Measurements from ENCODE around the gene GAST.
"Not testable (repeated sequence)": the region's sequence is repeated elsewhere in the genome, so short reads cannot be mapped to it uniquely, and the experiment has no call there.

Gene GAST

DNA sequence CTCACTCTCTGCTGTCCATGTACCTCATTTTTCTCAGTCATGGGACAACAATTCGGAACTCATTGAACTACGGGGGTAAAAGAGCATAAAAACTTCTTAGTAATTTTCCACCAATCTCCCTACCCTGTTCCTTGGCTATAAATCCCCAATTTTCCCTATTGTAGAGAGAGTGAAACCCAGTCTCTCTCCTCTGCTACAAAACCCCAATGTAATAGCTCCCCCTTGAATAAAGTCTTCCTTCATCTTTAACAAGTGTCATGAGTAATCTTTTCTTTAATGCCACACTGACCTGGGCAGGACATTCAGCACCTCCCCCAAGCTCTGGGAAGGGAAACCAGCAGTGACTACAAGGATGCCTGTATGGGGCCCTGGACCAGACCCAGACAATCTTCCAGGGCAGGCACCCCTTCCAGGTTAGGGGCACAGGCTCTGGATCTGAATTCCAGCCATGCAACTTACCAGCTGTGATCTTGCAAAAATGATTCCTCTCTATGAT, 33.7 kb upstream of the GAST start:
- TF ChIP-seq ZNF274 (IDR thresholded peaks at IDR 0.05; ENCODE audit: low read depth, low read length): no peak
- H3K4me3 ChIP-seq (ENCODE audit: low read length): peak overlapping the region; percentile 45; the same call in 1 of the 2 replicates

DNA sequence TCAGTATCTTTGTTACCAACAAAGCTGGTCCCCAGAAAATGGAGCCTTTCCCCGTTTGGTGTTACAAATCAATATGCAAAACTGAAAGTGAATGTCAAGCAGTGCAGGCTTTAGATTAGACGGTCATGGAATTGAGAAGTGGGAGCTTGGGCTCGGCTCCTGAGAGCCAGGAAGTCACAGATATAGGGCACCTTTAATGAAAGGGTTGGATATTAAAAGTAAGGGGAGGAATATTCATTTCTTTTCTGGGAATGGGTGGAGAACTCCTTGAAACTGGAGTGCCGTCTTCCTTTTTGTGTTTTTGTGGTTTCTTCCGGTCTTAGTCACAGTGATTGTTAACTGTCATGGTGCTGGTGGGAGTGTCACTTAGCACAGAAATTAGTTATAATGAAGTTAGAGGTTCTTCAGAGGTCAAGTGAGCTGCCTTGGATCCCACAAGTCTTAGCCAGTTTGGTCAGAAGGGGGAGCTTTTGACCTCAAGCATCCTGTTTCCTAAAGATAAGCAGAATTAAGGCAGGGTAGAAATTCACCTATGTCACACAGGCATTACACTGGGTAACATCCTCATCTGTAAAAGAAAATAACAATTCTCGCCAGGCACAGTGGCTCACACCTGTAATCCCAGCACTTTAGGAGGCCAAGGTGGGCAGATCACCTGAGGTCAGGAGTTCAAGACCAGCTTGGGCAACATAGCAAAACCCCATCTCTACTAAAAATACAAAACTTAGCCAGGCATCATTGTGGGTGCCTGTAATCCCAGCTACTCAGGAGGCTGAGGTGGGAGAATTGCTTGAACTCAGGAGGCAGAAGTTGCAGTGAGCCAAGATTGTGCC, 33.0 kb upstream of the GAST start:
- TF ChIP-seq ZNF274 (IDR thresholded peaks at IDR 0.05; ENCODE audit: low read depth, low read length): no peak
- peak overlapping the region; percentile 45 for H3K4me3 ChIP-seq (ENCODE audit: low read length)

DNA sequence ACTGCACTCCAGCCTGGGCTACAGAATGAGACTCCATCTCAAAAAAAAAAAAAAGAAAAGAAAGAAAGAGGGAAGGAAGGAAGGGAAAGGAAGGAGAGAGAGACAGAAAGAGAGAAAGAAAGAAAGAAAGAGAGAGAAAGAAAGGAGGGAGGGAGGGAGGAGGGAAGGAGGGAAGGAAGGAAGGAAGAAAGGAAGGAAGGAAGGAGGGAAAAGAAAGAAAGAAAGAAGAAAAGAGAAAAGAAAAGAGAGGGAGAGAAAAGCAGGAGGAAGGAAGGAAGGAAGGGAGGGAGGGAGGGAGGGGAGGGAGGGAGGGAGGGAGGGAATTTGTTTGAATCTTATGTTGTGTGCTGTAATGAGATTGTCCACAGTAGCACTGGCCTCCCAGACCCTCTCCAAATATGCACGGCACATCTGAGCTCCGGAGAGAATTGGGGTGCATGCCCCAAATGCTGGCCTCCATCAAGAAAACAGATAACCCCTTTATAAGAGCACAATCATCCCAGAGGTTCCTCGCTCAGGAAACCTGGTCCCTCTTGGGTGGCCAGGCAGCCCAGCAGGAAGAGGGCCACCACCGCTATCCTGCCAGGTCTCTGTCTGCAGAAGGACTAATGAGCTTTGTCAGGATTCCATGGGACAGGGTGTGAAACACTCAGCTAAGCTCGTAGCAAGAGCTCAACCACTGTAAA, 32.2 kb upstream of the GAST start:
- TF ChIP-seq ZNF274 (IDR thresholded peaks at IDR 0.05; ENCODE audit: low read depth, low read length): no peak
- no peak overlapping the region for H3K4me3 ChIP-seq (ENCODE audit: low read length)

DNA sequence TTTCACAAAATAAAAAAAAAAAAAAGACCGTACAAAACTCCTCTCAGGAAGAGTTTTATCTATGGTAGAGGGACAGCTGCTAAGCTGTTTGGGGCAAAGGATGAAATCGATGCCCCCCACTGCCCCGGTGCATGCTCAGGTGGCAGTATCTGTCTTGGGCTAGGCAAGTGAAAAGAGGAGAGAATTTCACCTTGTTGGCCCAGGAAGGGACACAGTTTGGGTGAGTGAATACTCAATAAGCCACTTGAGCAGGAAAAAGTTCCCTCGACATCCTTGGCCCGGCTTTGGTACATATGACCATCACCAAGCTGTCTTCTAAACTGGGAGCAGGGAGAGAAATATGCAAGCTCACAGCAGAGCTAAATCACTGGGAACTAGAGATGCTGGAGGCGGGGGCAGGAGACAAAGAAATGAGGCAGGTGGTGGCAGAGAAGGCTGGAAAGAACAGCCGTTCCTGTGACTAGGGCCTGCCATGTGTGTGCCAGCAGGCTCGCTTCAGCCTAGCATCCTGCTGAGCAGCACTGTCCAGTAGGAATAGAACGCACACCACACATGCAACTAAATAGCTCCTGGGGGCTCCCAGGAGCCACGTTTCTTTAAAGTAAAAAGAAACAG, 31.6 kb upstream of the GAST start:
- no peak for TF ChIP-seq ZNF274 (IDR thresholded peaks at IDR 0.05; ENCODE audit: low read depth, low read length)

DNA sequence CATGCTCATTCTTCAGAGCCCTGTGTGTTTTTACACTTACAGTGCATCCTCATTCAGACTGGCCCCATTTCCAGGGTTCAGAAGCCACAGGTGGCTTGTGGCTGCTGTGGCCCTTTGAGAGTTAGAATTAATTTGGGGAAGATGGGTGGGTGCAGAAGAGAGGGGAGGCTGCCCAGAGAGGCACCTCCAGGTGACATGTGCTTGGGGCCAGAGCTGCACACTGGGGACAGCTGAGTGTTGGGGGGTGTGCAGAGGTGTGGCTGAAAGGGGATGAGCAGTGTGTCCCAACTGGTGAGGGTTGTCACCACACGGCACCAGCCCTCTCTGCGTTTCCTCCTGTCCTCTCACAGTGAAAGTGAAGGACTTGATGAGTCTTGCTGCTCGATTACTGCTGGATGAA, 30.4 kb upstream of the GAST start:
- no peak for TF ChIP-seq ZNF274 (IDR thresholded peaks at IDR 0.05; ENCODE audit: low read depth, low read length)
- H3K4me3 ChIP-seq (ENCODE audit: low read length): no peak overlapping the region

More for the DNA sequence above, 31.6 kb upstream of the GAST start:
- H3K4me3 ChIP-seq (ENCODE audit: low read length): no peak overlapping the region

DNA sequence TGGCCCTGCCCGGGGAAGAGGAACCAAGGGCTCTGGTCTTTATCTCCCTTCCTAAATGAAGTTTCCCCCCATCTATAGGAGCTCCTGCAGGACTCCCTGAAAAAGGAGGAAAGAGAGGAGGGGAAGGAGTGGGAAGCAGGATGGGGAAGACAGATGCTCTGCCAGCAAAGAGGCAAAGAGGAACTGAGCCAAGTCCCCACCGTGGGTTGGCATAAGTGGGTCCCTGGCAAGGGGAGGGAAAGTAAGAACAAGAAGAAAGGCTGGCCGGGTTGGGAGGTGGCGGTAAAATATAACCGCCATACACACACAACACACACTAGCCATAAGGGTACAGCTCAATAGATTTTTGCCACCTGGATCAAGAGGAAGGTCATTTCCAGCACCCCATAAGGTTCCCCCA, 29.5 kb upstream of the GAST start:
- TF ChIP-seq ZNF274 (IDR thresholded peaks at IDR 0.05; ENCODE audit: low read depth, low read length): no peak
- no peak overlapping the region for H3K4me3 ChIP-seq (ENCODE audit: low read length)

DNA sequence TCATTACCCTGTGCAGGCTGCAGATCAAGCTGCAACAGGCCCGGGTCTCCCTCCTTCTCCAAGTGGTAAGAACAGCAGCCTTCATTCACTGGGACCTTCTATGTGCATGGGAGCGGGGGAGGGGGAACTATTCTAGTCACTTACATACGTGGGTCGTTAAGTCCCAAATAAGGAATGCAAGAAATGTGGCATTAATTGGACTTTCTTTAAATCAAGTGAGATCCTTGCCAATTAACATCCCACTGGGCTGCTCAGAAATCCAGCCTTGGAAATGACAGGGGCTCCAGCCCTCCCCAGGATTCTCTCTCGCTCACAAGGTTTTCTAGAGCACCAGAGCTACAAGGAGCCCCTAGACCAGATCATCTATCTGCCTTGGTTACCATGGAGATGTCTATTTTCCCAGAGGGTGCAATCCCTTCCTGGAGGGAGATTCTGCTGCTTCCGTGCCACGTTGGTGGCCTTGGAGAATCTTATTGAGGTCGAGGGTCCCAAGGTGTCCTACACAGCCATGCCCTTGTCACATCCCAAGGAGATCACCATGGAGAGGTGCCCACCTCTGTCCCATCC, 28.6 kb upstream of the GAST start:
- H3K4me3 ChIP-seq (ENCODE audit: low read length): no peak overlapping the region
- TF ChIP-seq ZNF274 (IDR thresholded peaks at IDR 0.05; ENCODE audit: low read depth, low read length): no peak

DNA sequence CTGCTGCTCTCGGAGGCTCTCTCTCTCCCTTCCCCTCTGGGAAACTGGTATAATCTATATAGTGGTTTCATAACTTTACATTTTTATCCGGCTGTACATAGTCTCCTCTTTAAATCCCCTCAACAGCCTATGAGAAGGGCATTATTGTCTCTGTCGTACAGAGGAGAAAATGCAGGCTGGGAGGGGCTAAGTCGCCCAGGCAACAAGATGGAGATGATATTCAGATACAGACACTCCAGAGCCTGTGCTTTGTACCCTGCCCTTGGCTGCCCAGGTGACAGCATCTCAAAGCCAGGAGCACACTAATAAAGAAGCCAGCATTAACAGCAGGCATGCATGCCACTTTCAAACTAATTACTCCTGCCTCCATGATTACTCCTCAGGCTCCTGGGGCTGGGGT, 28.1 kb upstream of the GAST start:
- H3K4me3 ChIP-seq (ENCODE audit: low read length): no peak overlapping the region
- no peak for TF ChIP-seq ZNF274 (IDR thresholded peaks at IDR 0.05; ENCODE audit: low read depth, low read length)

DNA sequence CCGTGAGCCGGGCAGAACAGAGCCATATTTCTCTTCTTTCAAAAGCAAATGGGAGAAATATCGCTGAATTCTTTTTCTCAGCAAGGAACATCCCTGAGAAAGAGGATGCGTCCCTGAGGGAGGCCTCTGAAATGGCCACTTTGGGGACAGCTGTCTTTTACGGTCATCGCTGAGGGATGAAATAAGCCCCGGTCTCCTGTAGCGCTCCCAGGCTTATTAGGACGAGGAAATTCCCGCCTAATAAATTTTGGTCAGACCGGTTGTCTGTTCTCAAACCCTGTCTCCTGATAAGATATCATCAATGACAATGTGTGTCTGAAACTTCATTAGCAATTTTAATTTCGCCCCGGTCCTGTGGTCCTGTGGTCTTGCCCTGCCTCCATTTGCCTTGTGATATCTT, 26.4 kb upstream of the GAST start:
- not testable (repeated sequence) for H3K4me3 ChIP-seq (ENCODE audit: low read length)

DNA sequence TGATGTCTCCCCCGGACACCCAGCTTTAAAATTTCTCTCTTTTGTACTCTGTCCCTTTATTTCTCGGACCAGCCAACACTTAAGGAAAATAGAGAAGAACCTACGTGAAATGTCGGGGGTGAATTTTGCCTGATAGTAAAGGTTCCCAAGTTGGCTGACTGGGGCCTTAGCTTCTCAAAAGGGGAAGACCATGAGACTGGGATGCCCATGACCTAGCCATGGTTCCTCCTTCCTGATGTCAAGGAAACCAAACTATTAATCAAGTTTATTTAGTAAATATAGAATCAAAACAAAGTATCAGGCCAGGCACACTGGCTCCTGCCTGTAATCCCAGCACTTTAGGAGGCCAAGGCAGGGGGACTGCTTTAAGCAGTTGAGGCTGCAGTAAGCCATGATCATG, 25.9 kb upstream of the GAST start:
- TF ChIP-seq ZNF274 (IDR thresholded peaks at IDR 0.05; ENCODE audit: low read depth, low read length): no peak
- no peak overlapping the region for H3K4me3 ChIP-seq (ENCODE audit: low read length)

DNA sequence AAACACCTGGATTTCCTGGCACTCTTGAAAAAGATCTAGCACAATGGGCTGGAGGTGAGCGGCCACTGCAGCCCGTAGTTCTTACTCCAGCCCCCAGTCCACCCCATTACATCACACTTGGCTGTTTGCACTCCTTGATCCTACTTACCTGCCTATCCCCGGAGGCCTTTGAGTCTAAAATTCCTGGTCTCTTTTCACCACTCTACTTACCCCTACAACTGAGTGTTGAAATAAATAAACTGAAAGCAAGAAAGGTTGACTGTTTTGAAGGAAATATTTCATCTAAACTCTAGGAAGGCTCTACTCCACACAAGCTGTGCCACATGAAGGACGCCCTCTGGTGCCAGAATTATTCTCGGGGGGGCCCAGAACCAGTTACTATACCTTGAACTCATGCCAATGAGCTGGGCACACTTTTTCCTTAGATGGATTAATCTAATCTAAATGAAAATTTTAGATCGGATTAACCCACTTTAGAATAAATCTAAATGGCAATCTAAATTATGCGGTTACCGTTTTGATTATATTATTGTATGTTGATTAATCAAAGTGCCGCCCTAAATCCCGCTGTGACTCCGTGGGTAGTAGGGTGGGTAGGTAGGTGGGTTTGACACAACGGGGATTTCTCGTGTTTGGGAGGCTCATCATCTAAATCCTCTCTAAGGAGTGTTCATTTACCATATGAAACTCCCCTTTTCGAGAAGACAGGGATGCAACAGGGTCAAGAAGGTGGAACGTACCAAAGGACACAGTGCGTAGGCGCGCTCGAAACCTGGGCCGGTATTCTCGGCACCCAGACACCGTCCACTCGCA, 24.1 kb upstream of the GAST start:
- no peak for TF ChIP-seq ZNF274 (IDR thresholded peaks at IDR 0.05; ENCODE audit: low read depth, low read length)
- peak overlapping the region; percentile 75 for H3K4me3 ChIP-seq (ENCODE audit: low read length)

DNA sequence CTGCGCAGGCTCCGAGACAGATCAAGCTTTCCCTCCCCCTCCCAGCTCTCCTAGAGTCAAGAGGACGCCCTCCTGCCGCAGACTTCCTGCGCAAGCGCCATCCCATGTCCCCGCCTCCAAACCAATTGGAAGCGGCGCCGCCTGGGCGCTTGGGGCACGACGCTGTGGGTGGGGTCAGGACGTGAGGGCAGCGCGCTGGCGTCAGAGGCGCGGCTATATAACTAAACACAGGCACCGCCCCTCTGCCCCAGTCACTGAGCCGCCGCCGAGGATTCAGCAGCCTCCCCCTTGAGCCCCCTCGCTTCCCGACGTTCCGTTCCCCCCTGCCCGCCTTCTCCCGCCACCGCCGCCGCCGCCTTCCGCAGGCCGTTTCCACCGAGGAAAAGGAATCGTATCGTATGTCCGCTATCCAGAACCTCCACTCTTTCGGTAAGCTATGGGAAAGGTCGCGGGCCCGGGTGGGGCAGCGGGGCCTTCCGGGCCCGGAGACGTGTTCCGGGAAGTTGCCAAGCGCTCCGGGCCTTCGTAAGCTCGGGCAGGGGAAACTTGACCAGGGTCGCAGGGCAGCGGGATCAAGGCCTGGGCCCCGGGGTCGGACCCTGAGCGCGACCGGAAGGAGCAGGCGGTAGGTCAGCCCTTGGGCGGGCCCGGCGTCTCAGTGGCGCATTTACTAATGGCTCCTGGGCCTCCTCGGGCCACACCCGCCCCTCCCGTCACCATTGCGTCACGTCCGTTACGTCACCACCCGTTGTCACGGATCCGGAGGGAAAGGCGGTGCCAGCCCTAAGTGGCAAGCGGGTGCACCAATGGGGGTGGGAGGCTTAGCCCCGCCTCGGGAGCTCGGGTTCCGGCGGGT, 23.3 kb upstream of the GAST start, which contains the start of gene EIF1:
EIF1 (plus strand) TSS at position 245 of the 856 bp plus-strand sequence; CDS start at position 399, 154 bp downstream.
- H3K4me3 ChIP-seq (ENCODE audit: low read length): peak within 1 kb of the TSS; percentile 92
- no peak for TF ChIP-seq ZNF274 (IDR thresholded peaks at IDR 0.05; ENCODE audit: low read depth, low read length)

Measured in GM08714 (cell line).